CD14-positive monocyte (primary cell): ENCODE measurements around the gene PYCARD. TPM values are rescaled to one million over a fixed set of nuclear protein-coding genes. Genes with fewer than 3 reads are reported as not detected.
"Not testable (repeated sequence)": the region's sequence is repeated elsewhere in the genome, so short reads cannot be mapped to it uniquely, and the experiment has no call there.

Experiments used
- DNase-seq, 3 donors: peaks; one replicate each; pipeline ENCODE4 v3.0.0-alpha.2; 2011 to 2022
- H2AFZ ChIP-seq: 2 replicates; pipeline ENCODE4 v1.6.0; 2012; ENCODE audit warnings: mild to moderate bottlenecking, low read depth, low read length, inconsistent platforms; ENCODE audit not compliant: insufficient read depth, poor library complexity, severe bottlenecking
- H3K27ac ChIP-seq, 2 donors: 1 replicate in 1 of 2; 2 replicates in 1 of 2; pipeline ENCODE4 v1.5.1; 2012 to 2013; ENCODE audit warnings: low read length in 2 of 2, control low read depth in 1 of 2, inconsistent platforms in 1 of 2, low read depth in 1 of 2, mild to moderate bottlenecking in 1 of 2
- H3K27me3 ChIP-seq, 2 donors: one replicate each; pipeline versions ENCODE4 v1.6.0 to v1.6.1; 2011 to 2013; ENCODE audit warnings: low read length in 2 of 2; ENCODE audit not compliant: control insufficient read depth in 2 of 2, insufficient read depth in 2 of 2
- H3K36me3 ChIP-seq, 2 donors: replicated peaks in 1 of 2; 1 replicate in 1 of 2; 2 replicates in 1 of 2; pipeline versions ENCODE4 v1.5.1 to v1.6.1; 2012 to 2013; ENCODE audit warnings: low read length in 2 of 2, control low read depth in 1 of 2, inconsistent platforms in 1 of 2, mild to moderate bottlenecking in 1 of 2; ENCODE audit not compliant: insufficient read depth in 2 of 2, control insufficient read depth in 1 of 2
- H3K4me1 ChIP-seq, 2 donors: 1 replicate in 1 of 2; 2 replicates in 1 of 2; pipeline versions ENCODE4 v1.5.1 to v1.6.1; 2012 to 2013; ENCODE audit warnings: low read length in 2 of 2, control low read depth in 1 of 2, inconsistent platforms in 1 of 2, mild to moderate bottlenecking in 1 of 2, moderate library complexity in 1 of 2; ENCODE audit not compliant: insufficient read depth in 2 of 2, control insufficient read depth in 1 of 2
- H3K4me2 ChIP-seq: replicated peaks from 2 replicates; pipeline ENCODE3; 2012; ENCODE audit warnings: low read length, moderate library complexity, mild to moderate bottlenecking; ENCODE audit not compliant: poor library complexity, severe bottlenecking; ENCODE audit errors: extremely low read depth
- H3K4me3 ChIP-seq, 3 experiments: fragments of 200-600 bp in 1 of 3; sonication (generic) in 1 of 3; replicated peaks in 1 of 3; 1 replicate in 2 of 3; 2 replicates in 1 of 3; pipeline ENCODE4 v1.5.1; 2011 to 2013; ENCODE audit warnings: low read length in 3 of 3, mild to moderate bottlenecking in 3 of 3, control low read depth in 2 of 3, low read depth in 2 of 3, inconsistent platforms in 1 of 3, moderate library complexity in 1 of 3
- H3K79me2 ChIP-seq: 2 replicates; pipeline ENCODE4 v1.6.0; 2012; ENCODE audit warnings: mild to moderate bottlenecking, control low read depth, inconsistent platforms, low read length, moderate library complexity; ENCODE audit not compliant: insufficient read depth
- H3K9ac ChIP-seq: 2 replicates; pipeline ENCODE4 v1.6.0; 2017; ENCODE audit warnings: low read length, mild to moderate bottlenecking; ENCODE audit not compliant: insufficient read depth, poor library complexity, severe bottlenecking
- H3K9me3 ChIP-seq, 2 donors: replicated peaks in 1 of 2; 1 replicate in 1 of 2; 2 replicates in 1 of 2; pipeline versions ENCODE4 v1.5.1 to v1.6.1; 2012 to 2013; ENCODE audit warnings: low read length in 2 of 2, control low read depth in 1 of 2; ENCODE audit not compliant: control insufficient read depth in 1 of 2, insufficient read depth in 1 of 2
- H4K20me1 ChIP-seq: 2 replicates; pipeline ENCODE4 v1.6.0; 2012; ENCODE audit warnings: mild to moderate bottlenecking, low read length, control low read depth, moderate library complexity; ENCODE audit not compliant: insufficient read depth
- H3K27ac Mint-ChIP-seq, 7 donors: one replicate each; pipeline ENCODE4 v1.8.0; 2020; ENCODE audit warnings: mild to moderate bottlenecking in 7 of 7, mixed read lengths in 7 of 7, moderate library complexity in 6 of 7, inconsistent platforms in 2 of 7
- H3K27me3 Mint-ChIP-seq, 3 donors: one replicate each; pipeline ENCODE4 v1.8.0; 2021 to 2022; ENCODE audit warnings: low read depth in 3 of 3, mild to moderate bottlenecking in 3 of 3, mixed read lengths in 3 of 3, moderate library complexity in 3 of 3, inconsistent platforms in 1 of 3
- H3K36me3 Mint-ChIP-seq, 2 donors: one replicate each; pipeline ENCODE4 v1.8.0; 2020; ENCODE audit warnings: mixed read lengths in 2 of 2, inconsistent platforms in 1 of 2, mild to moderate bottlenecking in 1 of 2
- H3K4me1 Mint-ChIP-seq: one replicate; pipeline ENCODE4 v1.8.0; 2020; ENCODE audit warnings: mild to moderate bottlenecking, mixed read lengths
- H3K4me3 Mint-ChIP-seq, 2 donors: one replicate each; pipeline ENCODE4 v1.8.0; 2020; ENCODE audit warnings: mild to moderate bottlenecking in 2 of 2, mixed read lengths in 2 of 2, moderate library complexity in 1 of 2
- H3K9me3 Mint-ChIP-seq, 7 donors: one replicate each; pipeline ENCODE4 v1.8.0; 2020 to 2022; ENCODE audit warnings: mixed read lengths in 7 of 7, mild to moderate bottlenecking in 6 of 7, moderate library complexity in 6 of 7, inconsistent platforms in 2 of 7
- CTCF ChIP-seq: fragments of 200-600 bp; IDR thresholded peaks from one replicate; pipeline ENCODE4 v1.8.0; 2022; ENCODE audit warnings: antibody characterized with exemption, mild to moderate bottlenecking
- WGBS: methylation state at CpG from one replicate; pipeline ENCODE4 v1.1.5; 2013; ENCODE audit warnings: missing lambda C conversion rate; ENCODE audit not compliant: insufficient coverage; 5-methylcytosine and 5-hydroxymethylcytosine counted together
- intact Hi-C, 2 donors: fragments of 100-400 bp; cut with micrococcal nuclease; formaldehyde crosslinking; loops; one replicate each; pipeline versions ENCODE4 v1.15.0 to v1.15.1; 2023
- polyA plus RNA-seq, 3 donors: library from polyadenylated mRNA; depleted of rRNA in 1 of 3; unstranded in 2 of 3; stranded (reverse) in 1 of 3; fragments of 300-500 nt in 2 of 3; fragments of >200 nt in 1 of 3; fragmentation: Illumina TruSeq in 2 of 3; gene quantifications; 1 replicate in 2 of 3; 2 replicates in 1 of 3; pipeline ENCODE4 v1.2.3, GENCODE V29; 2012 to 2021

The PYCARD gene
- polyA plus RNA-seq, 3 donors: 214 to 400 (median 374) TPM

- Mint-ChIP-seq H3K36me3 (peaks cover 1 to 2% of the 10 kb centered on the region in 2 donors), H3K4me3 (no peak overlapping the region), H3K27ac (peak overlapping the region in 1 of 7 donors; percentile 6), H3K4me1 (peaks cover 26% of the 10 kb centered on the region), H3K27me3 (peaks cover 2 to 8% (median 6%) of the 10 kb centered on the region in 3 donors), H3K9me3 (peaks cover 0 to 3% (median 0%) of the 10 kb centered on the region in 7 donors)
- peaks cover 22 to 32% of the 10 kb centered on the region in 2 donors for H3K4me1 ChIP-seq
- no peak overlapping the region for H3K4me2 ChIP-seq
- no peak overlapping the region for H3K9ac ChIP-seq
- H3K4me3 ChIP-seq: no peak overlapping the region
- H2AFZ ChIP-seq: peak overlapping the region; percentile 29
- H3K27ac ChIP-seq: no peak overlapping the region
- peaks cover 33% of the 10 kb centered on the region for H3K79me2 ChIP-seq
- peaks cover 0 to under 1% of the 10 kb centered on the region in 2 donors for H3K36me3 ChIP-seq
- WGBS: 0% methylated on average over 3 of the region's 3 CpGs
- no peaks in the 10 kb centered on the region for H3K9me3 ChIP-seq
- intact Hi-C loops: loop anchor here in 1 of 2 donors (10.0 kb wide), 1 partner anchor 268 kb away; the partner anchor contains the start of gene ZNF843
- no peak for DNase-seq
- no peak for TF ChIP-seq CTCF
- no peaks in the 10 kb centered on the region for H3K27me3 ChIP-seq
- H4K20me1 ChIP-seq: peaks cover 22% of the 10 kb centered on the region
Measured at GRCh38 chr16:31177136-31177535, 25.4 kb downstream of the PYCARD start.

- not testable (repeated sequence) for DNase-seq, H3K9me3 ChIP-seq, H2AFZ ChIP-seq, H3K4me3 Mint-ChIP-seq, H3K27me3 Mint-ChIP-seq, H3K79me2 ChIP-seq, H3K9me3 Mint-ChIP-seq, H3K4me3 ChIP-seq, H3K36me3 ChIP-seq, H4K20me1 ChIP-seq, H3K4me1 ChIP-seq, H3K4me2 ChIP-seq, H3K9ac ChIP-seq, H3K4me1 Mint-ChIP-seq, H3K27ac ChIP-seq, H3K36me3 Mint-ChIP-seq, H3K27me3 ChIP-seq, H3K27ac Mint-ChIP-seq
- no CpG with 5 or more reads among the region's 2 CpGs for WGBS
- intact Hi-C loops: loop anchor here in 1 of 2 donors (10.0 kb wide), 1 partner anchor 275 kb away; the partner anchor contains the start of gene ZNF843
Measured at GRCh38 chr16:31170048-31170447, 32.5 kb downstream of the PYCARD start.
